BLaER1 (cell line): ENCODE results near the gene RASSF3.
"Not testable (repeated sequence)": the region's sequence is repeated elsewhere in the genome, so short reads cannot be mapped to it uniquely, and the experiment has no call there.

Experiments used
- H3K27ac ChIP-seq: shearing (Covaris generic); formaldehyde crosslinking; 2 replicates; pipeline ENCODE4 v1.8.1; 2022
- H3K27me3 ChIP-seq: shearing (Covaris generic); formaldehyde crosslinking; 2 replicates; pipeline ENCODE4 v1.8.1; 2022
- H3K36me3 ChIP-seq: shearing (Covaris generic); formaldehyde crosslinking; 2 replicates; pipeline ENCODE4 v1.8.1; 2022
- H3K4me1 ChIP-seq: shearing (Covaris generic); formaldehyde crosslinking; 2 replicates; pipeline ENCODE4 v1.8.1; 2022
- H3K4me2 ChIP-seq: shearing (Covaris generic); formaldehyde crosslinking; 2 replicates; pipeline ENCODE4 v1.8.1; 2022
- H3K4me3 ChIP-seq: shearing (Covaris generic); formaldehyde crosslinking; 2 replicates; pipeline ENCODE4 v1.8.1; 2022
- H3K9ac ChIP-seq: shearing (Covaris generic); formaldehyde crosslinking; 2 replicates; pipeline ENCODE4 v1.8.1; 2022
- H3K9me3 ChIP-seq: shearing (Covaris generic); formaldehyde crosslinking; 2 replicates; pipeline ENCODE4 v1.8.1; 2022
- H4K20me1 ChIP-seq: shearing (Covaris generic); formaldehyde crosslinking; 2 replicates; pipeline ENCODE4 v1.8.1; 2022
- Cebpa-rat ChIP-seq: shearing (Covaris generic); IDR thresholded peaks from 2 replicates; pipeline ENCODE4 v1.8.1; 2022

The RASSF3 gene

GRCh38 chr12:64574837-64575236 lies 35.5 kb upstream of the RASSF3 start:
- Histone ChIP-seq H3K4me1 (peaks cover 6% of the 10 kb centered on the region; the same call in 1 of the 2 replicates), H3K4me2 (no peak overlapping the region), H4K20me1 (no peaks in the 10 kb centered on the region), H3K9me3 (peaks cover 29% of the 10 kb centered on the region), H3K4me3 (no peak overlapping the region), H3K27ac (no peak overlapping the region), H3K9ac (no peak overlapping the region), H3K36me3 (no peaks in the 10 kb centered on the region), H3K27me3 (no peaks in the 10 kb centered on the region)
- no peak for TF ChIP-seq Cebpa-rat

GRCh38 chr12:64577046-64577445 lies 33.2 kb upstream of the RASSF3 start:
- no peak for TF ChIP-seq Cebpa-rat
- H3K36me3 ChIP-seq = no peaks in the 10 kb centered on the region
- H3K9me3 ChIP-seq = peaks cover 29% of the 10 kb centered on the region
- no peak overlapping the region for H3K4me2 ChIP-seq
- H3K27ac ChIP-seq = no peak overlapping the region
- H4K20me1 ChIP-seq = no peaks in the 10 kb centered on the region
- H3K4me3 ChIP-seq = no peak overlapping the region
- H3K4me1 ChIP-seq = no peaks in the 10 kb centered on the region
- H3K27me3 ChIP-seq = no peaks in the 10 kb centered on the region
- no peak overlapping the region for H3K9ac ChIP-seq

GRCh38 chr12:64578566-64578965 lies 31.7 kb upstream of the RASSF3 start:
- H3K4me2 ChIP-seq = 0 out of 2 replicates have a peak overlapping the region, but pooled peaks have one; percentile 3
- no peak for TF ChIP-seq Cebpa-rat
- no peak overlapping the region for H3K4me3 ChIP-seq
- H3K9ac ChIP-seq = no peak overlapping the region
- H3K36me3 ChIP-seq = no peaks in the 10 kb centered on the region
- H3K4me1 ChIP-seq = peaks cover 6% of the 10 kb centered on the region
- H4K20me1 ChIP-seq = no peaks in the 10 kb centered on the region
- H3K9me3 ChIP-seq = peaks cover 29% of the 10 kb centered on the region
- no peak overlapping the region for H3K27ac ChIP-seq
- no peaks in the 10 kb centered on the region for H3K27me3 ChIP-seq

GRCh38 chr12:64580681-64581080 lies 29.6 kb upstream of the RASSF3 start:
- Histone ChIP-seq H3K4me2 (no peak overlapping the region), H3K27me3 (no peaks in the 10 kb centered on the region), H3K36me3 (no peaks in the 10 kb centered on the region), H3K27ac (no peak overlapping the region), H4K20me1 (no peaks in the 10 kb centered on the region), H3K4me3 (no peak overlapping the region), H3K9ac (no peak overlapping the region), H3K4me1 (peaks cover 18% of the 10 kb centered on the region), H3K9me3 (peaks cover 11% of the 10 kb centered on the region)
- TF ChIP-seq Cebpa-rat = no peak

- no peaks in the 10 kb centered on the region for H3K9me3 ChIP-seq
- no peak overlapping the region for H3K9ac ChIP-seq
- no peak overlapping the region for H3K4me3 ChIP-seq
- H4K20me1 ChIP-seq = no peaks in the 10 kb centered on the region
- no peak overlapping the region for H3K27ac ChIP-seq
- H3K27me3 ChIP-seq = no peaks in the 10 kb centered on the region
- H3K4me2 ChIP-seq = no peak overlapping the region
- no peaks in the 10 kb centered on the region for H3K36me3 ChIP-seq
- no peak for TF ChIP-seq Cebpa-rat
- peaks cover 18% of the 10 kb centered on the region for H3K4me1 ChIP-seq
Observed at GRCh38 chr12:64582114-64582513, 28.2 kb upstream of the RASSF3 start.

- H3K4me2 ChIP-seq = no peak overlapping the region
- H3K27ac ChIP-seq = no peak overlapping the region
Observed at GRCh38 chr12:64582862-64583261, 27.4 kb upstream of the RASSF3 start.

GRCh38 chr12:64583395-64583770 lies 26.9 kb upstream of the RASSF3 start:
- not testable (repeated sequence) for H3K4me3 ChIP-seq, H3K9me3 ChIP-seq, H3K9ac ChIP-seq, H4K20me1 ChIP-seq, H3K27me3 ChIP-seq, H3K36me3 ChIP-seq
- Histone ChIP-seq H3K4me1 (peaks cover 18% of the 10 kb centered on the region), H3K27ac (peak overlapping the region; percentile 1; the same call in 1 of the 2 replicates), H3K4me2 (peak overlapping the region; percentile 57)

More at GRCh38 chr12:64582862-64583261, 27.4 kb upstream of the RASSF3 start:
- Histone ChIP-seq H3K36me3 (no peaks in the 10 kb centered on the region), H3K9me3 (no peaks in the 10 kb centered on the region), H3K4me3 (no peak overlapping the region), H3K4me1 (peaks cover 18% of the 10 kb centered on the region), H3K9ac (no peak overlapping the region), H3K27me3 (no peaks in the 10 kb centered on the region), H4K20me1 (no peaks in the 10 kb centered on the region)
- TF ChIP-seq Cebpa-rat = no peak

GRCh38 chr12:64583771-64584421 lies 26.4 kb upstream of the RASSF3 start:
- H3K36me3 ChIP-seq = no peaks in the 10 kb centered on the region
- H3K4me3 ChIP-seq = no peak overlapping the region
- no peaks in the 10 kb centered on the region for H3K9me3 ChIP-seq
- H4K20me1 ChIP-seq = no peaks in the 10 kb centered on the region
- peak overlapping the region; percentile 34; the same call in 1 of the 2 replicates for H3K9ac ChIP-seq
- H3K27ac ChIP-seq = peak overlapping the region; percentile 1; the same call in 1 of the 2 replicates
- peak overlapping the region; percentile 57 for H3K4me2 ChIP-seq
- no peaks in the 10 kb centered on the region for H3K27me3 ChIP-seq
- peaks cover 18% of the 10 kb centered on the region for H3K4me1 ChIP-seq
- TF ChIP-seq Cebpa-rat = no peak

- no peak for TF ChIP-seq Cebpa-rat
Observed at GRCh38 chr12:64585104-64585503, 25.2 kb upstream of the RASSF3 start.

GRCh38 chr12:64587447-64587846 lies 22.8 kb upstream of the RASSF3 start:
- Histone ChIP-seq H3K9ac (no peak overlapping the region), H3K27ac (no peak overlapping the region), H3K27me3 (no peaks in the 10 kb centered on the region), H4K20me1 (no peaks in the 10 kb centered on the region), H3K36me3 (no peaks in the 10 kb centered on the region), H3K4me2 (no peak overlapping the region), H3K4me3 (no peak overlapping the region), H3K4me1 (peaks cover 18% of the 10 kb centered on the region), H3K9me3 (no peaks in the 10 kb centered on the region)
- TF ChIP-seq Cebpa-rat = no peak

More at GRCh38 chr12:64585104-64585503, 25.2 kb upstream of the RASSF3 start:
- Histone ChIP-seq H3K36me3 (no peaks in the 10 kb centered on the region), H3K27me3 (no peaks in the 10 kb centered on the region), H3K9ac (no peak overlapping the region), H3K4me1 (peaks cover 18% of the 10 kb centered on the region), H3K9me3 (no peaks in the 10 kb centered on the region), H4K20me1 (no peaks in the 10 kb centered on the region), H3K27ac (no peak overlapping the region), H3K4me2 (no peak overlapping the region), H3K4me3 (no peak overlapping the region)
